GM21381 (cell line): ENCODE data around the gene NOL11.
A peak's percentile ranks its signal among the peaks of the same experiment; 100 is the strongest.
"Not testable (repeated sequence)": the region's sequence is repeated elsewhere in the genome, so short reads cannot be mapped to it uniquely, and the experiment has no call there.

ENCODE experiments used
- ATAC-seq: cut with Tn5 transposase; IDR thresholded peaks from one replicate; pipeline ENCODE4 v1.9.1; 2021; ENCODE audit warnings: mild to moderate bottlenecking, moderate library complexity; ENCODE audit not compliant: unreplicated experiment

NOL11 gene

DNA sequence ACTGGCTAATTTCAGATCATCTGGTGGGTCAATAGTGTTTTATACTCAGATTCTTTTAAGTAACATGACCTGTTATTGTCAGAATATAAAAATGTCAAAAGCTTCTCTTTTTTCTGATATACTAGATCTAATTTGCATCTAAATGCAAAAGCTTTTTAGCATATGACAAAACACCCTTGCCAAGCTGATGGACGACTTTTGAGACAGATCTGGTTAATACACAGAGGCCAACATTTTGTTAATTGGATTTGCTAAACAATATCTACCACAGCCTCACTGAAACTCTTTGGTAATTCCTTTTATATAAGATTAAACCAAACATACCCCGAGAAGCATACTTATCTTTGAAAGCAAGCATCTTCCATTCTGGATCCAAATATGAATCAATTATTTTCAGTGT lies 10.3 kb upstream of the NOL11 start:
- ATAC-seq: no peak

DNA sequence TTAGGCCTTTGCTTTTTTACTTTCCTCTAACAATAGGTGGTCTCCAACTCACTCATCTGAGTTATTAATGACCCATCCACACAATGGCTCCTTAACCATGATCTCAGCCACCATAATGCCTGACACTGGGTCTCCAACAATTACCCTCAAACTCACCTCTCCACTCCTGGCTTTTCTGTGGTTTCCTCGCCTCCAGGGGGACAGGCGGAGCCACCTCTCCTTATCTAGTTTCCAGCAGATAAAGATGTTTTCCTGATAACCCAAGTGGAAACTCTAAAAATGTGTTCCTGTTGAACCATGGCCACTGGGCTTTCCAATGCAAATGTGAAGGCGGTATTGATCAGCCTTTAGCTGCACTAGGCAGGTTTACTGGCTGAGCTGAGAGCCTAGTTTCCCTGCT lies 9.4 kb upstream of the NOL11 start:
- ATAC-seq: no peak

DNA sequence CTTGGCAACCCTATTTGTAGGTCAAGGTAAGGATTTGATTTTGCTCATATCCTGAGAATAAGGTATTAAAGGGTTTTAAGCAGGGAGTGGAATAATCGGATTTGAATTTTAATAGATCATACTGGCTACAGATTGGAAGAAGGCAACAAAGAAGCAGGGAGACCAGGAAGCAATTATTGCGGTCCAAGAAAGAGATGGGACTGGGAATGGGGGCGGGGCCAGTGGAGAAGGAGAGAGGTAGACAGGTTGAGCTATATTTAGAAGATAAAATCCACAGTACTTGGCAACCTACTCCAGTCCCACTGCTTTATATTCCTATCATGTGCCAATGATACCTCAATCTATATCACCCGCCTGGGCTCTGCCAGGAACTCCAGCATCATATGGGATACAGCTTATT lies 5.8 kb upstream of the NOL11 start:
- ATAC-seq: no peak

DNA sequence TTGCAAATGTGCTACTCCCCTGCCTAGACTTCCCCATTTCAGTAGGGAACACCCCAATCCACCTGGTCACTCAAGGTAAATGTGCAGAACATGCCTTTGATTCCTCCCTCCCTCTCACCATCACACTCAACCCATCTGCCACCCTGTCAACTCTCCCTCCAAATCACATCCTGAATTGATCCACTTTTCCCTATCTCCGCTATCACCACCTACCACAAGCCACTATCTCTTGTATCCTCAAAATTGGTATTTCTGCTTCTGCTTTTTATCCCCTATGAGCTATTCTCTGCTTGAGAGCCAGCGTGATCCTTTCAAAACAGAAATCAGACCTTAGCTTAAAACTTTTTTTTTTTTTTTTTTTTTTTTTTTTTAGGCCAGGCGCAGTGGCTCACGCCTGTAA lies 5.4 kb upstream of the NOL11 start:
- no peak for ATAC-seq

DNA sequence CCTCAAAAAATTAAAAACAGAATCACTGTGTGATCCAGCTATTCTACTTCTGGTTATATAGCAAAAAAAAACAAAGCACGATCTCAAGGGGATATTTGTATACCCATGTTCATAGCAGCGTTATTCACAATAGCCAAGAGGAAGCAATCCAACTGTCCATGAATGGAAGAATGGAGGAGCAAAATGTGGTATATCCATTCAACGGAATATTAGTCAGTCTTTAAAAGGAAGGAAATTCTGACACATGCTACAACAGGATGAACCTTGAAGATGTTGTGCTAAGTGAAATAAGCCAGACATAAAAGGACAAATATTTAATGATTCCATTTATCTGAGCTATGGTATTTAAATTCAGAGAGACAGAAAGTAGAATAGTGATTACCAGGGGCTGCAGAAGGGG lies 4.6 kb upstream of the NOL11 start:
- no peak for ATAC-seq

DNA sequence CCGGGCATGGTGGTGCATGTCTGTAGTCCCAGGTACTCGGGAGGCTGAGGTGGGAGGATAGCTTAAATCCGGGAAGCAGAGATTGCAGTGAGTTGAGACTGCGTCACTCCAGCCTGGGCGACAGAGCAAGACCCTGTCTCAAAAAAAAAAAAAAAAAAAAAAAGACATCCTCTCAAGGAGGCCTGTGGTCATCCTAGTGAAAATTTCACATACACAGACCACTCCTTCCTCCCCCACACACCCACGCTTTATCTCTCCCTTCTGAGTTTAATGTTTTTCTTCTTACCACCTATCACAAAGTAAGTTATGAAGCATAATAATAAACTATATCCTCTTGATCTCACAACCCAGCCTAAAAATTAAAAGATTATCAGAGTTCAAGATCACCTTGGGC lies 1.3 kb upstream of the NOL11 start:
- no peak for ATAC-seq

DNA sequence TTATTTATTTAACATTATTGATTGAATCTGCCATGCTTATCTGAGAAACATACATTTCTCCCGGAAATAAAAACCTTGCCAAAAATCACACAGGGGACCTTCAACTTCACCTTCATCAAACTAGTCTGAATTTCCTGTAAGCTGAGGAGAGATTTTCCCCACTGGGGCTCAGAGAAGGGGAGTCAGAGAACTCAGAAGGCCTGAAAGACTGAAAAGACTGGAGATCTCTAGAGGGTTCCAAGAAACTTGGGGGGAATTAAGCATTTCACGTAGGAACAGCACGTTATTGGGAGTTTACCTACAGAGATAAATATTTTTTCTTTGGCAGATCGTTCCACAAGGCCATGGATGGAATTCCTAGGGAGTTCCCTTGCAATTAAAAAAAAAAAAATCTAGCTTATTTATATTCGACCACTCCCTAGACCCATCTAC lies 528 bp upstream of the NOL11 start:
- no peak for ATAC-seq

DNA sequence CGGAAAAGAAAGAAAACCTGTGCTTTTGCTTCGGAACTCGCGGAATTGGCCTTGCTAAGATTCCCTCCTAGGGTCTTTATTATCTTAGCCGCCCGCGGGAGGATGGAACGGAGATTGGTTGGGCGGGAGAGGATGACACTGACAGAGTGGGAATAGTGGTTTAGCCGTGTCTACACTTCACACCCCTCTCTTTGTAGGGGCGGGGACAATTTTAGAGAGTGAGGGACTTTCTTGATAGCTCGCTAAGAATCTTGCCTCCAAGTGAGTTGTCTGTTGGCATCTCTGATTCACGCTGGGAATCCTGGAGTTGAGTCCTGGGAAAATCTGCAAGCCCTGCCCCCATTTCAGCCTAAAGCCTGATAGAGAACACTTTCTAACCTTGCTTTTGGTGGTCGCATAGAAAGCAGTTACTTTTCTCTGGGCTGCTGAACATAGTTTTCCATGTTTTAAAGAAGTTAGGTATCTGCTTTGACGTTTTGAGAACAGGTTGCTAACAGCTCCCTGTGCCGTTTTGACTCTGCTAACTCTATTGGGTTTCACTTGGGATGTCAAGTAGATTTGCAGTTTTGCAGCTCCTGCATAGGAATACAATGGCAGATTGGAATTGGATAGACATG lies 697 bp downstream of the NOL11 start:
- ATAC-seq: peak; percentile 6

DNA sequence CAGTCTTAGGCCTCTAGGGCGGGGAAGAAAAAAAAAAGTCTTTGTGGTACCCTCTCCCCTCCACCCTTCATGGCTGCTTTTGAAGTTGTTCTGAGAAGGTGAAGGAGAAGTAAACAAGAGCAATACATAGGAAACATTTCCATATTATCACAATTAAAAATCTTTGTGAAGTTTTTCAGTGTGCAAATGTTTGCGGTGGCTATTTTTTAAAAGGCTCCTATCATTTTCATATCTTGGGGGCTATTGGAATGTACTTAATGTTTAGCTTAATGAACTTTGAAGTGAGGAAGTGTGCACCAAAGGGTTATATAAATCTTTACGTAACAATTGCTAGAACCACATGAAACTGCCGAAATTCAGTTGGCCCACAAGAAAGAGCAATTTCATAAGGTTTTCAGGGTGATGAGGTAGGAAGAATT lies 7.6 kb downstream of the NOL11 start:
- ATAC-seq: no peak

DNA sequence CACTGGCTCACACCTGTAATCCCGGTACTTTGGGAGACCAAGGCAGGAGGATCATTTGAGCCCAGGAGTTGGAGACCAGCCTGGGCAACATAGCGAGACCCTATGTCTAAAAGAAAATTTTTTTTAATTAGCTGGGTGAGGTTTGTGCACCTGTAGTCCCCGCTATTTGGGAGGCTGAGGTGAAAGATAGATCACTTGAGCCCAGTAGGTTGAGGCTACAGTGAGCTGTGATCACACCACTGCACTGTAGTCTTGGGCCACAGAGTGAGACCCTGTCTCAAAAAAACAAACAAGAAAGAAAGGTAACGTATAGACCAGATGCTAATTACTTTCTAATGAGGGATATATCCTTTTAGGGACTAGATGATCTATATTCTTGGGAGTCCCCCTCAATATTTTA lies 8.1 kb downstream of the NOL11 start:
- no peak for ATAC-seq

DNA sequence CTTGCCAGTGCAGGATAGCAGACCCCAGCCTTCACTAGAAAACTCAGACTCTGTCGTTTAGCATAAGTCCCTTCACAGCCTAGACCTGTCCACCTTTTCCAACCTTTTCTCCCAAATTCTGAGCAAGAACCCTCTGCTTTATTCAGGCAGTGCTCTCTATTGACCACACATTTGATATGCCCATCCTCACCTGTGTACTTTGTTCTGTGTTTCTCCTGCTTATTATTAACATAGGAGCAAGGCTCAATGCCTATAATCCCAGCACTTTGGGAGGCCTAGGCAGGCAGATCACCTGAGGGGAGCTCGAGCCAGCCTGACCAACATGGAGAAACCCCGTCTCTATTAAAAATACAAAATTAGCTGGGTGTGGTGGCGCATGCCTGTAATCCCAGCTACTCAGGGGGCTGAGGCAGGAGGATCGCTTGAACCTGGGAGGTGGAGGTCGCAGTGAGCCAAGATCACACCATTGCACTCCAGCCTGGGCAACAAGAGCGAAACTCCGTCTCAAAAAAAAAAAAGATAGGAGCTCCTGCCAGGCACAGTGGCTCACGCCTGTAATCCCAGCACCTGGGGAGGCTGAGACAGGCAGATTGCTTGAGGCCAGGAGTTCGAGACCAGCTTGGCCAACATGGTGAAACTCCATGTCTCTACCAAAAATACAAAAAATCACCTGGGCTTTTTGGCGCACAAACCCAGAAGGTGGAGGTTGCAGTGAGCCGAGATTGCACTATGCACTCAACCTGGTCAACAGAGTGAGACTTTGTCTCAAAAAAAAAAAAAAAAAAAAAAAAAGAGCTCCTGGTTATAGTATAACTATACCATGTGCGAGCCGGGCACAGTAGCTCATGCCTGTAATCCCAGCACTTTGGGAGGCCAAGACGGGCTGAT lies 9.7 kb downstream of the NOL11 start:
- not testable (repeated sequence) for ATAC-seq

DNA sequence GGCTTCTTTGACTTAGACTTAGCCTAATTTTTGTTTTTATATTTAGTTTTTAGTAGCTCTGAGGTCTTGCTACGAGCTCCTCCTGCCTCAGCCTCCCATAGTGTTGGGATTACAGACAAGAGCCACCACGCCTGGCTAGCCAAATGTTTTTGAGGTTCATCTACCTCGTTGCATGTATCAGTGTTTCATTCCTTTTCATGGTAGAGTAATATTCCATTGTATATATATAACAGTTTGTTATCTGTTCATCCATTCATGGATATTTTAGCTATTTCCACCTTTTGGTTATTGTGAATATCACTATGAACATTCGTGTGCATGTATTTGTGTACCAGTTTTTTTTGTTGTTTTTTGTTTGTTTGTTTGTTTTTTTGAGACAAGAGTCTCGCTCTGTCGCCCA lies 12.2 kb downstream of the NOL11 start:
- no peak for ATAC-seq

DNA sequence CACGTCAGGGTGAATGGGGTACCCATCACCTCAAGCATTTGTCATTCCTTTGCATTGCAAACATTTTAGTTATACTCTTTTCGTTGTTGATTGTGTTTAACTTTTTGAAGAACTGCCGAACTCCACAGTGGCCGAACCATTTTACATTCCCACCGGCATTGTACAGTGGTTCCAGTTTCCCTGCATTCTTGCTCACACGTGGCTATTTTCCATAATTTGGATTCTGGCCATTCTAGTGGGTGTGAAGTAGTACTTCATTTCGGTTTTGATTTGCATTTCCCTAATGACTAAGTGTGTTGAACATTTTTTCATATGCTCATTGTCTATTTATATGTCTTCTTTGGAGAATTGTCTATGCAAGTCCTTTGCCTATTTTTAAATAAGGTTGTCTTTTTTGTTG lies 13.0 kb downstream of the NOL11 start:
- ATAC-seq: no peak

DNA sequence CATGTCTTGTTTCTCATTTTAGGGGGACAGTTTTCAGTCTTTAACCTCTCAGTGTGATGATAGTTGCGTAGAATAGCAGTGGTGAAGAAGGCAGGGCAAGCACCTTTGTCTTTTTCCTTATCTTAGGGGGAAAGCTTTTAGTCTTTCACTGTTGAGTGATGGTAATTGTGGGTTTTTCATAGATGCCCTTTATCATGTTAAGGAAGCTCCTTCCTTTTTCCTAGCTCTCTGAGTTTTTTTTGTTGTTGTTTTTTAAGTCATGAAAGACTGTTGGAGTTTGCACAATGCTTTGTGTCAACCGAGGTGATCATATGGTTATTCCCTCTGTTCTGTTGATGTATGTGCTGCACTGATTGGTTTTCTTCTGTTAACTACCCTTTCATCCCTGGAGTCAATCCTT lies 15.7 kb downstream of the NOL11 start:
- no peak for ATAC-seq

DNA sequence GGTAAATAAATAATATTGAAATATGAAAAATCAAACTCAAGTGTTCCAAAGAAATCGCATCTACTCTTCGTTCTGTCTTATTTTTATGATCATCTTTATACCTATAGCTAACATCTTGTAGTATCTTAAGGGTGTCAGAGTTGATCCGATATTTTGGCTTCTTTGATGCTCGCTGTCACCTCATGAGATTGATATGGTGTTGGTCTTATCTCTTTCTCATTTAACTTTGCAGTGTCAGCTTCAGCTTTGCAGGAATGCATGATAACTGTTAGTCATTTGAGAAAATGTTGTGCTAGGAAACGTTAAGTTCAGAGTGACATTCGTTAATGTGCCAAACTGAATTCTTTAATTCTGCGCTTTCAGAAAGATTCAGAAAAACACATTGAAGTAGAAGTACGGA lies 19.4 kb downstream of the NOL11 start:
- ATAC-seq: no peak

DNA sequence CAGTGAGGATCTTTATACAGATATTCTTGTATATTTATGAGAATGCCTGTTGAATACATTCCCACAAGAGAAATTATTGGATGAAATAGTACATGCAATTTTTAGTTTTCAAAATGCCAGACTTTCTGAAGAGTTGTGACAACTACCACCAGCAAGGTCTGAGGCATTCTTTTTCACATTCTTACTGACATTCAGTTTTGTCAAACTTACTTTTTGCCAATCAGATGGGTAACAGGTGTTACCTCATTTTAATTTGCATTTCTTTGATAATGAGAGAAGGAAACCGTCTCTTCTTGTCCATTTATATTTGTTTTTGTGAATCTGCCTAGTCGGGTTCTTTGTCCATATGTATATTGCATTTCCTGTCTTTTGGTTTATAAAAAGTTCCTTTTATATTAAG lies 24.3 kb downstream of the NOL11 start:
- ATAC-seq: no peak

DNA sequence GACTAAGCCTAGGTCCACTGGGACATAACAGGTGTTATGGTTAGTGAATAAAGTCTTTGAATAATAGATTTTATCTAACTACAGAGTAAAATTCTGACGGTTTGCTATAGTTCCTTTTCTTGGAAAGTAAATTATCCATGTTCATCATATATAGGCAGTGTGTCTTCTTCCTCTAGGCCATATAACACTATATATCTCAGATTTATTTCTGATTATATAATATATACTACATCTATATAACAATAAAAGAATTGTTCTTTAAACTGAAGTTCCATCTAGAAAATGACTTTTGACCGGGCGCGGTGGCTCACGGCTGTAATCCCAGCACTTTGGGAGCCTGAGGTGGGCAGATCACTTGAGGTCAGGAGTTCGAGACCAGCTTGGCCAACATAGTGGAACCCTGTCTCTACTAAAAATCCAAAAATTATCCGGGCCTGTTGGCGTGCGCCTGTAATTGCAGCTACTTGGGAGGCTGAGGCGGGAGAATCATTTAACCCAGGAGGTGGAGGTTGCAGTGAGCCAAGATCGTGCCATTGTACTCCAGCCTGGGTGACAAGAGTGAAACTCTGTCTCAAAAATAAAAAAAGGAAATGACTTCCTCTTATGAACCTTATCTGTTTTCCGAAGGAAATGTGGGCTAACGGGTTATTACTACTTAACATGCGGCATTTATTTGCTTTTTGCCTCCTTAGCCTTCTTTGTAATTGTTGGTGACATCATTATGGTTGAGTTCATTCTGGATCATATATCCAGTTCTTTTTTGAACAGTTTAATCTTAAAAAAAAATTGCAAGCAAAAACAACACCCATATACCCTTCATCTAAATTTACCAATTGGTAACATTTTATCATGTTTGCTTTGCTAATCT lies 29.2 kb downstream of the NOL11 start:
- no peak for ATAC-seq

DNA sequence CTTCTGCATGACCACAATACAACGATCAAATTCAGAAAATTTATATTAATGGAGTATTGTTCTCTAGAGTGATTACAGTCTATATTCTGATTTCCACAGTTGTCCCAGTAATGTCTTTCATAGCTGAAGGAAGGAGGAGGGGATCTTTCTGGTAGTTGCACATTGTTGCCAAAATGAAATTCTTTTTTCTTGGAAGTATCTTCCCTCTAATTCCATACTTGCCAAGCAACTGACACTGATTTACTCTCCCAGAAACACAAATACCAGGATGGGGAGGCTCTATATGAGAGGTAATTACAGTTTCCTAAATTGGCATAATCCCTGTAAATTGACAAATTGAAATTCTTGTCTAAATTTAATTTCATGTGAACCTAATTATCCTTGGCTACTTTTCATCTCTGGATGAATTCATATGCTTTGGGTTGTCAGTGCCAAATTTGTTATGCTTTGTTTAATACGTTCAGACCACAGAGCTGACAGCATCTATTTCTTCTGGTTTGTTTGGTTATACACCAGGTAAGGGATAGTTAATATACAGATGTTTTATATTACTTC lies 30.0 kb downstream of the NOL11 start:
- ATAC-seq: no peak

DNA sequence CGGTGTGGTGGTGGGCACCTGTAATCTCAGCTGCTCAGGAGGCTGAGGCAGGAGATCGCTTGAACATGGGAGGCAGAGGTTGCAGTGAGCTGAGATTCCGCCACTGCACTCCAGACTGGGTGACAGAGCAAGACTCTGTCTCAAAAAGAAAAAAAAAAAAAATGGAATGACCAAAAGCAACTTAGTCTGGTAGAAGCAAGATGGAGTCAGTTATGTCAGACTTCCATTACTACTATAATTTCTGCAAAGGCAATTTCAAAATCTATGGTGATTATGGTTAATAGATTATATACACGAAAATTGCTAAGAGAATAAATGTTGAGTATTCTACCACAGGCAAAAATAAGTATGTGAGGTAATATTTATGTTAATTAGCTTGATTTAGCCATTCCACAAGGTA lies 32.3 kb downstream of the NOL11 start:
- no peak for ATAC-seq

DNA sequence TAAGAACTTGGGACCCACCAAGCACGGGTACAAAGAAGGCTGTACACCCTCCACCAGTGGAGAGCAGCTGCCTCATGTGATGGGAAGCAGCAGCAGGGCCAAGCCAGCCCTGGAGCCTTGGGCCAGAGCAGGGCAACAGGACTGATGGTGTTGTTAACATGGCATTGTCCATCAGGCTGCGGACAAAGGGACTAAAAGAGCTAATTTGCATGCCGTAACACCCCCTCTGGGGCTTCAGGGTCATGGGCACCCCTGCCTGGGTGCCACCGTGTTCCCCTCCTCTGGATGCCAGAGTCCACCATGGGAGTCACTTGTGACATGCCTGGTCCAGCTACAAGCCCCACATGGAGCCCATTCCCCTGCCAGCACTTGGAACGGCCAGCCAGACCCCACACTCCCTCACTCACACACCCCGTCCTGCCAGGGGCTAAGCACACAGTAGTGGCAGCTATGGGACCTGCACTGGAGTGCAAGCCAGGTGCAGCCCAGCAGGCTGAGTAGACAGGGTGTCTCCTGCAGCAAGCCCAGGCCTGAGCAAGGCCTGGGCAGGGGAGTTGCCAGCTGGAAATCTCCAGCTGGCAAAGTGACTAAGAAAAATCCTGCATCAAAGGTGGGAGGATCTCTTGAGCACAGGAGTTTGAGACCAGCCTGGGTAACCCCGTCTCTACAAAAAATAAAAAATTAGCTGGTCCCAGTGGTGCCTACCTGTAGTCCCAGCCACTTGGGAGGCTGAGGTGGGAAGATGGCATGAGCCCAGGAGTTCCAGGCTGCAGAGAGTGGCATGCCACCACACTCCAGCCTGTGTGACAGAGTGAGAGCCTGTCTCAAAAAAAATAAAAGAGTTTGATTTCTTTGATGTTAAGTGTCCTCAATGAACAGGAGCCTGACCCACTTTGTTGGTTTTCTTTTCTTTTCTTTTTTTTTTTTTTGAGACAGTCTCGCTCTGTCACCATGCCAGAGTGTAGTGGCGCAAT lies 33.7 kb downstream of the NOL11 start:
- ATAC-seq: no peak
